ENCODE measurements around the gene C3. TPM values are rescaled to one million over a fixed set of nuclear protein-coding genes. Genes with fewer than 3 reads are reported as not detected.
A peak's percentile ranks its signal among the peaks of the same experiment; 100 is the strongest.

The C3 gene
- total RNA-seq, 1 experiment from 2014 or later, result 5.0 TPM

DNA sequence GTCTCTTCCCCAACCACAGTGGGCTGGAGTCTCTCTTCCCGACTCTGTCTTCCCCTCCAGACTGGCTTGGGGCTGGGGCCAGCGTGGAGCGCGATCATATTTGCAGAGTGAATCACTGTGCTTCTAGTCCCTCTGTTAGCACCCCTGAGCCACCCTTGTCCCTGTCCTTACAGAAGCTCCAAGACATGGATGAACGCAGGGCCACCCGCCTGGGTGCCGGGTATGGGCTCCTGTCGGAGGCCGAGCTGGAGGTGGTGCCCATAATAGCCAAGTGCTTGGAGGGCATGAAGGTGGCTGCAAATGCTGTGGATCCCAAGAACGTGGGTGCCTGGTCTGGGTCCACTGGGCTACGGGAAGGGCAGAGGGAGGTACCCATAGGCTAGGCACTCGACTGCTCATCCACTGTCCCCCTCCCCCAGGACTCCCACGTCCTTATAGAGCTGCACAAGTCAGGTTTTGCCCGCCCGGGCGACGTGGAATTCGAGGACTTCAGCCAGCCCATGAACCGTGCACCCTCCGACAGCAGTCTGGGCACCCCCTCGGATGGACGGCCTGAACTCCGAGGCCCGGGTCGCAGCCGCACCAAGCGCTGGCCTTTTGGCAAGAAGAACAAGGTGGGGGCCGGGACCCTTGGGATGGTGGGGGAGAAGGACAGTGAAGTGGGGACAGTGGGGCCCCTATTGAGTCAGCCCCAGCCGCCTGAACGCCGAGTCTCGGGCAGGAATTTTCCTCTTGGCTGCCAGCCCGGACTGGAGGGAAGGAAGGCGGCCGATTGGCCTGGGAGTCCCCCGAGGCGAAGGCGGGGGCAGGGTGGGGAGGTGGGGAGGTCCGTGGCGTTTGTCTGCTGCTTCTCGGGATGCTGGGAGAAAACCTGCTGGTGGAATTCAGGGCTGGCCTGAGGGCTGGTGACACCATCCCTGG lies 24.2 kb upstream of the C3 start:
- ChIA-PET CTCF (interaction anchor here (0.6 kb wide), 1 partner anchor 145 kb away, joined by 3 read pairs; no protein-coding TSS in a partner anchor), POLR2A (no interaction called here)
- ATAC-seq (peak; percentile 78), DNase-seq (ENCODE audit: low read depth, low spot score) (no peak)
- Histone ChIP-seq H3K27ac (ENCODE audit: low read length) (peak overlapping the region; percentile 80), H3K27me3 (ENCODE audit: control insufficient read depth, insufficient read depth, low read length) (no peaks in the 10 kb centered on the region), H3K9me3 (ENCODE audit: control insufficient read depth, insufficient read depth, low read depth, low read length) (no peaks in the 10 kb centered on the region), H3K4me3 (ENCODE audit: low read depth in 2 of 2, low read length in 2 of 2) (peak overlapping the region; percentile 7 to 44), H3K36me3 (ENCODE audit: control insufficient read depth, insufficient read depth, low read length) (peaks cover 2% of the 10 kb centered on the region), H3K4me1 (ENCODE audit: control insufficient read depth, insufficient read depth, low read length) (peaks cover 34% of the 10 kb centered on the region)
- intact Hi-C loops (cut with micrococcal nuclease; ENCODE audit: unreplicated experiment) (no loop called here), in situ Hi-C loops (cut with HindIII; ENCODE audit: low pct_unique_long_range_greater_than_20kb, low sequenced_read_pairs) (no loop called here)
- BruUV-seq (replicated peaks), result no TSS peak
- TF ChIP-seq POLR2AphosphoS5 (IDR thresholded peaks at IDR 0.05; ENCODE audit: low read depth, low read length), result peak; percentile 24; the same call in 1 of the 2 replicates
- TF ChIP-seq, protein P1, sequence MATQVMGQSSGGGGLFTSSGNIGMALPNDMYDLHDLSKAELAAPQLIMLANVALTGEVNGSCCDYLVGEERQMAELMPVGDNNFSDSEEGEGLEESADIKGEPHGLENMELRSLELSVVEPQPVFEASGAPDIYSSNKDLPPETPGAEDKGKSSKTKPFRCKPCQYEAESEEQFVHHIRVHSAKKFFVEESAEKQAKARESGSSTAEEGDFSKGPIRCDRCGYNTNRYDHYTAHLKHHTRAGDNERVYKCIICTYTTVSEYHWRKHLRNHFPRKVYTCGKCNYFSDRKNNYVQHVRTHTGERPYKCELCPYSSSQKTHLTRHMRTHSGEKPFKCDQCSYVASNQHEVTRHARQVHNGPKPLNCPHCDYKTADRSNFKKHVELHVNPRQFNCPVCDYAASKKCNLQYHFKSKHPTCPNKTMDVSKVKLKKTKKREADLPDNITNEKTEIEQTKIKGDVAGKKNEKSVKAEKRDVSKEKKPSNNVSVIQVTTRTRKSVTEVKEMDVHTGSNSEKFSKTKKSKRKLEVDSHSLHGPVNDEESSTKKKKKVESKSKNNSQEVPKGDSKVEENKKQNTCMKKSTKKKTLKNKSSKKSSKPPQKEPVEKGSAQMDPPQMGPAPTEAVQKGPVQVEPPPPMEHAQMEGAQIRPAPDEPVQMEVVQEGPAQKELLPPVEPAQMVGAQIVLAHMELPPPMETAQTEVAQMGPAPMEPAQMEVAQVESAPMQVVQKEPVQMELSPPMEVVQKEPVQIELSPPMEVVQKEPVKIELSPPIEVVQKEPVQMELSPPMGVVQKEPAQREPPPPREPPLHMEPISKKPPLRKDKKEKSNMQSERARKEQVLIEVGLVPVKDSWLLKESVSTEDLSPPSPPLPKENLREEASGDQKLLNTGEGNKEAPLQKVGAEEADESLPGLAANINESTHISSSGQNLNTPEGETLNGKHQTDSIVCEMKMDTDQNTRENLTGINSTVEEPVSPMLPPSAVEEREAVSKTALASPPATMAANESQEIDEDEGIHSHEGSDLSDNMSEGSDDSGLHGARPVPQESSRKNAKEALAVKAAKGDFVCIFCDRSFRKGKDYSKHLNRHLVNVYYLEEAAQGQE (IDR thresholded peaks at IDR 0.05; ENCODE audit: insufficient read depth in 1 of 2, low read depth in 2 of 2, low read length in 1 of 2), result no peak

DNA sequence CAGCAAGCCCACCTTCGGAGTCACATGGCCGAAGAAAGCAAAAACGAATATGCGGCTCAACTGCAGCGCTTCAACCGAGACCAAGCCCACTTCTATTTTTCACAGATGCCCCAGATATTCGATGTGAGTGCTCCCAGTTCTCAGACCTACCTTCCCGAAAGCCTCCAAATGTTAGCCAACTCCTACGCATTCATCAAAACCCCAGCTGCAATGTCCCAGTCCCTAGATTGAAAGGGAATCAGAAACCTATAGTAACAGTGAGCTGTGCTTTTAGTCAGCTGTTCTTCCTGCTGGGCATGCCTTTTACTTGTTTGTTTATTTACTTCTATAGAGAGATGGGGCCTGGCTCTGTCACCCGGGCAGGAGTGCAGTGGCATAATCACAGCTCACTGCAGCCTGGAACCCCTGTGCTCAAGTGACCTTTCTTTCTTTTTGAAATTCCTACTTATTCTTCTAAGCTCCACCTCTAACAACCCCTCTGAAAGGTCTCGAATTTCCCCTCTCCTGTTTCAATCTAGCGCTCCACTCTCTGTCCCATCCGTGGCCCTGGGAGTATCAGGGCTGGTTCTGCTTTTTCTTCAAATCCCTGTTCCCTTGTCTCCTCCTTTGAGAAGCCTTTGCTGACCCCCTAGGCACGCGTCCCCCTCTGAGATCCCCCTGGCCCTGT lies 23.4 kb upstream of the C3 start:
- intact Hi-C loops (cut with micrococcal nuclease; ENCODE audit: unreplicated experiment), result no loop called here
- POLR2A ChIA-PET, result no interaction called here

More for the DNA sequence above, 23.4 kb upstream of the C3 start:
- no peak for TF ChIP-seq TCF7L2 (IDR thresholded peaks at IDR 0.05; ENCODE audit: low read depth, low read length)
- TF ChIP-seq, protein P1 (IDR thresholded peaks at IDR 0.05; ENCODE audit: insufficient read depth in 1 of 2, low read depth in 2 of 2, low read length in 1 of 2), result no peak
- TF ChIP-seq, protein P2, sequence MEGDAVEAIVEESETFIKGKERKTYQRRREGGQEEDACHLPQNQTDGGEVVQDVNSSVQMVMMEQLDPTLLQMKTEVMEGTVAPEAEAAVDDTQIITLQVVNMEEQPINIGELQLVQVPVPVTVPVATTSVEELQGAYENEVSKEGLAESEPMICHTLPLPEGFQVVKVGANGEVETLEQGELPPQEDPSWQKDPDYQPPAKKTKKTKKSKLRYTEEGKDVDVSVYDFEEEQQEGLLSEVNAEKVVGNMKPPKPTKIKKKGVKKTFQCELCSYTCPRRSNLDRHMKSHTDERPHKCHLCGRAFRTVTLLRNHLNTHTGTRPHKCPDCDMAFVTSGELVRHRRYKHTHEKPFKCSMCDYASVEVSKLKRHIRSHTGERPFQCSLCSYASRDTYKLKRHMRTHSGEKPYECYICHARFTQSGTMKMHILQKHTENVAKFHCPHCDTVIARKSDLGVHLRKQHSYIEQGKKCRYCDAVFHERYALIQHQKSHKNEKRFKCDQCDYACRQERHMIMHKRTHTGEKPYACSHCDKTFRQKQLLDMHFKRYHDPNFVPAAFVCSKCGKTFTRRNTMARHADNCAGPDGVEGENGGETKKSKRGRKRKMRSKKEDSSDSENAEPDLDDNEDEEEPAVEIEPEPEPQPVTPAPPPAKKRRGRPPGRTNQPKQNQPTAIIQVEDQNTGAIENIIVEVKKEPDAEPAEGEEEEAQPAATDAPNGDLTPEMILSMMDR (IDR thresholded peaks at IDR 0.05), result no peak
- no peak for TF ChIP-seq POLR2AphosphoS5 (IDR thresholded peaks at IDR 0.05; ENCODE audit: low read depth, low read length)
- TF ChIP-seq SIN3A (IDR thresholded peaks at IDR 0.05; ENCODE audit: borderline replicate concordance, insufficient read depth, low read depth, low read length), result no peak
- Histone ChIP-seq H3K27ac (ENCODE audit: low read length) (peak overlapping the region; percentile 80), H3K4me3 (ENCODE audit: low read depth in 2 of 2, low read length in 2 of 2) (peak overlapping the region; percentile 7 to 44; a peak in 3 of 4 replicates), H3K4me1 (ENCODE audit: control insufficient read depth, insufficient read depth, low read length) (peaks cover 37% of the 10 kb centered on the region), H3K36me3 (ENCODE audit: control insufficient read depth, insufficient read depth, low read length) (no peaks in the 10 kb centered on the region; the same call in none of the 2 replicates), H3K27me3 (ENCODE audit: control insufficient read depth, insufficient read depth, low read length) (no peaks in the 10 kb centered on the region), H3K9me3 (ENCODE audit: control insufficient read depth, insufficient read depth, low read depth, low read length) (no peaks in the 10 kb centered on the region)
- no TSS peak for BruUV-seq (replicated peaks)
- CTCF ChIA-PET, result interaction anchor here (0.6 to 0.9 kb wide), 3 partner anchors 76 to 120 kb away, joined by 3 to 6 read pairs (median 4); no protein-coding TSS in a partner anchor
- DNase-seq (ENCODE audit: low read depth, low spot score), result no peak
- no peak for ATAC-seq
- in situ Hi-C loops (cut with HindIII; ENCODE audit: low pct_unique_long_range_greater_than_20kb, low sequenced_read_pairs), result no loop called here

All from Panc1 (cell line).